A673 (cell line): ENCODE results near the gene CEP57L1. TPM values are rescaled to one million over a fixed set of nuclear protein-coding genes. Genes with fewer than 3 reads are reported as not detected.

Experiments
- BruUV-seq: library from RNA; stranded (reverse); fragments of 400-500 nt; replicated peaks from 2 replicates; lab custom pipeline; 2021; lab: Mats Ljungman, UMichigan
- CTCF ChIA-PET: fragments of 300-600 bp; sonication (Branson Sonifier 250); formaldehyde crosslinking; loops from one replicate; lab custom pipeline; 2022; ENCODE audit warnings: antibody characterized with exemption; lab: Charles Lee
- POLR2A ChIA-PET: fragments of 300-600 bp; sonication (Branson Sonifier 250); formaldehyde crosslinking; loops from one replicate; lab custom pipeline; 2022; ENCODE audit warnings: antibody characterized with exemption; ENCODE audit not compliant: low non-redundant PET; lab: Charles Lee
- DNase-seq: peaks from one replicate; pipeline ENCODE4 v3.0.0-alpha.2; 2015; ENCODE audit warnings: low spot score
- H3K27ac ChIP-seq: fragments of 200-600 bp; sonication (generic); 2 replicates; pipeline ENCODE4 v1.5.1; 2016; ENCODE audit warnings: mixed run types, low read depth, mild to moderate bottlenecking, mixed read lengths, antibody characterized with exemption, low read length; ENCODE audit not compliant: poor library complexity, severe bottlenecking
- H3K27me3 ChIP-seq: fragments of 200-600 bp; sonication (generic); replicated peaks from 2 replicates; pipeline ENCODE4 v1.6.1; 2017; ENCODE audit warnings: mixed run types, low read depth, mild to moderate bottlenecking, mixed read lengths, antibody characterized with exemption, low read length; ENCODE audit not compliant: insufficient read depth, poor library complexity
- H3K36me3 ChIP-seq: fragments of 200-600 bp; sonication (generic); 2 replicates; pipeline ENCODE4 v1.6.1; 2016; ENCODE audit warnings: mixed run types, mild to moderate bottlenecking, mixed read lengths, antibody characterized with exemption, low read length; ENCODE audit not compliant: insufficient read depth, poor library complexity, severe bottlenecking
- H3K4me1 ChIP-seq: fragments of 200-600 bp; sonication (generic); 2 replicates; pipeline ENCODE4 v1.6.1; 2017; ENCODE audit warnings: mixed run types, mild to moderate bottlenecking, mixed read lengths, antibody characterized with exemption, low read length; ENCODE audit not compliant: insufficient read depth, poor library complexity, severe bottlenecking
- H3K4me3 ChIP-seq: fragments of 200-600 bp; sonication (generic); 2 replicates; pipeline ENCODE4 v1.5.1; 2016; ENCODE audit warnings: low read depth, mixed run types, mild to moderate bottlenecking, mixed read lengths, low read length; ENCODE audit not compliant: poor library complexity, severe bottlenecking
- H3K9me3 ChIP-seq: fragments of 200-600 bp; sonication (generic); 2 replicates; pipeline ENCODE4 v1.6.1; 2016; ENCODE audit warnings: mixed run types, low read depth, mild to moderate bottlenecking, mixed read lengths, antibody characterized with exemption, low read length; ENCODE audit not compliant: poor library complexity, severe bottlenecking
- EZH2 ChIP-seq: fragments of 200-600 bp; sonication (generic); IDR thresholded peaks from 2 replicates; pipeline ENCODE4 v1.6.1; 2017; ENCODE audit warnings: borderline replicate concordance, low read depth, mild to moderate bottlenecking, mixed read lengths, antibody characterized with exemption, low read length; ENCODE audit not compliant: poor library complexity, severe bottlenecking
- intact Hi-C: fragments of 100-400 bp; cut with micrococcal nuclease; formaldehyde crosslinking; loops from one replicate; pipeline ENCODE4 v1.10.0; 2022; ENCODE audit not compliant: unreplicated experiment
- total RNA-seq: library from RNA; stranded (reverse); gene quantifications from 2 replicates; pipeline ENCODE4 v1.2.3, GENCODE V29; 2021
- TF ChIP-seq, protein P1 (sequence below): fragments of 300-800, 200-600 bp; sonication (generic); conservative IDR thresholded peaks from 2 replicates; pipeline ENCODE4 v1.5.1; 2017; ENCODE audit warnings: low read depth, mild to moderate bottlenecking, antibody characterized with exemption, low read length, moderate library complexity, mixed read lengths

The CEP57L1 gene
- total RNA-seq, 1 experiment from 2014 or later = 25.7 TPM

DNA sequence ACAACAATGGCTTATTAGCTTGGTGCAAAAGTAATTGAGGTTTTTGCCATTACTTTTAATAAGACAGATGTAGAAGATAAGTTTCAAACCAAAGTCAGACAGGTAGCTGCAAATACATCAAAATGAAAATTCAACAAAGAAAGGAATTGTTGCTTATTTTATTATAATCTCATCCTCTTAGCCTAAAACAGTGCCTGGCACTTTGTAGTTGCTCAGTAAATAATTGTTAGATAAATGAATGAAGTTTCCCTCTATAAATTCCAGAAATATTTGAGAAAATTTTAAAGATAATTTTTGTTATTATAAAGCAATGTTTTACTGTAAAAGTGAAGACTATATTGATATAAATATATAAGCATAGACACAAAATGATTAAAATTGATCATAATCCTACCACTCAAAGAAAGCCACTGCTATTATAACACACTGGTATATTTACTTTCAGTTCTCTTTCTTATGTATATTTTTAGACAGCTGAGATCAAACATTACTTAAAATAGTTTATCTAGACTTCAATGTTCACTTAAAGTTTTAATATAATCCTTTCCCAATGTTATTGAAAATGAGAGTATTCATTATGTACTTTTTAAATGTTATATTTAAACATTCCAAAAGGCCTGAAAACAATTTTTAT lies 43.2 kb upstream of the CEP57L1 start:
- CTCF ChIA-PET = interaction anchor here (0.6 kb wide), 1 partner anchor 170 kb away, joined by 3 read pairs; no protein-coding TSS in a partner anchor
- POLR2A ChIA-PET = no interaction called here
- no TSS peak for BruUV-seq
- no peak overlapping the region for H3K4me3 ChIP-seq
- intact Hi-C loops = no loop called here
- H3K27me3 ChIP-seq = no peaks in the 10 kb centered on the region
- TF ChIP-seq EZH2 = no peak
- TF ChIP-seq, protein P1, sequence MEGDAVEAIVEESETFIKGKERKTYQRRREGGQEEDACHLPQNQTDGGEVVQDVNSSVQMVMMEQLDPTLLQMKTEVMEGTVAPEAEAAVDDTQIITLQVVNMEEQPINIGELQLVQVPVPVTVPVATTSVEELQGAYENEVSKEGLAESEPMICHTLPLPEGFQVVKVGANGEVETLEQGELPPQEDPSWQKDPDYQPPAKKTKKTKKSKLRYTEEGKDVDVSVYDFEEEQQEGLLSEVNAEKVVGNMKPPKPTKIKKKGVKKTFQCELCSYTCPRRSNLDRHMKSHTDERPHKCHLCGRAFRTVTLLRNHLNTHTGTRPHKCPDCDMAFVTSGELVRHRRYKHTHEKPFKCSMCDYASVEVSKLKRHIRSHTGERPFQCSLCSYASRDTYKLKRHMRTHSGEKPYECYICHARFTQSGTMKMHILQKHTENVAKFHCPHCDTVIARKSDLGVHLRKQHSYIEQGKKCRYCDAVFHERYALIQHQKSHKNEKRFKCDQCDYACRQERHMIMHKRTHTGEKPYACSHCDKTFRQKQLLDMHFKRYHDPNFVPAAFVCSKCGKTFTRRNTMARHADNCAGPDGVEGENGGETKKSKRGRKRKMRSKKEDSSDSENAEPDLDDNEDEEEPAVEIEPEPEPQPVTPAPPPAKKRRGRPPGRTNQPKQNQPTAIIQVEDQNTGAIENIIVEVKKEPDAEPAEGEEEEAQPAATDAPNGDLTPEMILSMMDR = no peak
- no peaks in the 10 kb centered on the region for H3K9me3 ChIP-seq
- no peak for DNase-seq
- no peaks in the 10 kb centered on the region for H3K4me1 ChIP-seq
- no peaks in the 10 kb centered on the region for H3K36me3 ChIP-seq
- H3K27ac ChIP-seq = no peak overlapping the region

DNA sequence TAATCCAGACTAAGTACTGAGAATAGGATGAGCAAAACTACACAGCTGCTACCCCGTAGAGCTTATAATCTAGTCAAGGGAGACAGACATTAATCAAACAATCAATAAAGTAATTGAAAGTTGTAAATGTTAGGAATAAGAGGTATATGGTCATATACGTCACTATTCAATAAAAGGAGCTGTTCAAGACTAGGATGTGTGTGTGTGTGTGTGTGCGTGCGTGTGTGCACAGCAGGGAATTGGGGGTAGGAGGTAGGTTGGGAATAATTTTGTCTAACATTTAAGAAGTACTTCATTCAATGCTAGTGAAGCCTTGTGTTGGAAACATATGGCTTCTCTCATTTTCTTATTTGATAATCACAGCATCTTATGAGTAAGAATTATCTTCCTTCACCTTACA lies 42.5 kb upstream of the CEP57L1 start:
- Histone ChIP-seq H3K36me3 (no peaks in the 10 kb centered on the region), H3K9me3 (no peaks in the 10 kb centered on the region), H3K4me3 (no peak overlapping the region), H3K27ac (no peak overlapping the region), H3K4me1 (no peaks in the 10 kb centered on the region), H3K27me3 (no peaks in the 10 kb centered on the region)
- ChIA-PET CTCF (no interaction called here), POLR2A (no interaction called here)
- no peak for DNase-seq
- TF ChIP-seq, protein P1 = no peak
- TF ChIP-seq EZH2 = no peak
- BruUV-seq = no TSS peak
- intact Hi-C loops = no loop called here

DNA sequence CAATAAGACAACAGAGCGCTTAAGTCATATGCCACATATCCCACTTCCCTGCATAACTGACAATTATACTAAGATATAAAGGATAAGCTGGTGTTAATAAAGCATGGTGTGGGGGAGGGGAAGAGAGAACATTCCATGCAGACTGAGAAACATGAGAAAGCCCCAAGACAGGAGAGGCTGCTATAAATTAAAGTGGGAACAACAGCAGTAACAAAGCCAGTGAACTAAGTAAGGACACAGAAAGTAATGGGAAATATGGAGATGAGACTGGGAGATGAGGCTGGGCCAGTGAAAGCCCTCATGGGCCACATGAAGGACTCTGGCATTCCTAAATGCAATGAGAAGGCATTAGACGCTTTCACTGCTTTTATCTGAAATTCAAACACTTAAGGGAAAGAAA lies 42.0 kb upstream of the CEP57L1 start:
- no TSS peak for BruUV-seq
- Histone ChIP-seq H3K4me3 (no peak overlapping the region), H3K27ac (no peak overlapping the region), H3K9me3 (no peaks in the 10 kb centered on the region), H3K4me1 (no peaks in the 10 kb centered on the region), H3K27me3 (no peaks in the 10 kb centered on the region), H3K36me3 (no peaks in the 10 kb centered on the region)
- intact Hi-C loops = no loop called here
- ChIA-PET CTCF (no interaction called here), POLR2A (no interaction called here)
- TF ChIP-seq EZH2 = no peak
- TF ChIP-seq, protein P1 = no peak
- no peak for DNase-seq
